HL-60/S4 treated with phorbol 12-myristate 13-acetate at 8.2 ng/mL for 4 days and 3 days (cell line): ENCODE measurements around the gene PCNT.
"Not testable (repeated sequence)": the region's sequence is repeated elsewhere in the genome, so short reads cannot be mapped to it uniquely, and the experiment has no call there.

Experiments used
- in situ Hi-C: fragments of 300-500 bp; cut with MboI; formaldehyde crosslinking; loops from 2 replicates; pipeline ENCODE4 v1.15.0; 2022; ENCODE audit warnings: low sequenced_read_pairs

The PCNT gene

DNA sequence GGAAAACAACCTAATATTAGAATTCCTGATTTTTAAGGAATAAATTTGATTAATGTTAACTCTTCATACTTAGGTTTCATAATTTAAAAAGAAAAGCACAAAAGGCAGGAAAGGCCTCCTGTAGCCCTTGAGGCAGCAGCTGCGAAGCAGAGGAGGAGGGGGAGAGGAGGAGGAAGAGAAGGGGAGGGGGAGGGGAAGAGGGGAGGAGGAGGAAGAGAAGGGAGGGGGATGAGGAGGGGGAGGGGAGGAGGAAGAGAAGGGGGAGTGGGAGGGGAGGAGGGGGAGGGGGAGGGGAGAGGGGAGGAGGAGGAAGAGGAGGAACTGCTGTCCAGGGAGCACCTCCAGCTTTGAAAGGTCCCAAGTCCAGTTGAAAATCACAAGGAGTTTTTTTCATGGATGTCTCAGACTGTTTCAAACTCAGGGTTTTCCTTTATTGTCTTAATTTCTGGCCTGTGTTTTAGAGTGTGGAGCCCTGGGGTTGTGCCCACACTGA, 99.6 kb downstream of the PCNT start:
- in situ Hi-C loops, result no loop called here

DNA sequence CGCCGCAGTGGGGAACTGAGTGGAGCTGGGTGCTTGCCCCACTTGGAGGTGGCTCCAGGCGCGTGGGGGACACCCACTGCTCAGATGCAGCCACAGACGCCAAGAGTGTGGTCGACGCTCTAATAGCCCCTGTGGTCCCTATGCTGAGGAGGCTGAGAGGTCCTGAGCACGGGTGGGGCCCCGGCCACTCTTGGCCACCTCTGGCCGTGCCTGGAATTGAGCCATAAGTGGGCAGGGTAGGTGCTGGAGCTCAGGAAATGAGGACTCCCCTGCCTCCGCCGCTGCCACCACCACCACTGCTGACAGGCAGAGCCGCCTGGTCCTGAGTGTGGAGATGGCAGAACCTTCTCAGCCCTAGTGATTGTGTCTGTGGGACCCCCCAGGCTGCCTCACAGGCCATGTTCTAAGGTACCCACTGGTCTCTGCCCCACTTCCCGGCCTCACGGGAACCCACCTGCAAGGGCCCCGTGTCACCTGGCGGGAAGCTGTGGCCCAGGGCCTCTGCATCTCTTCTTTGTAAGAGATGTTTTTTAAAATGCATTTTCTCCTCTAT, 100.2 kb downstream of the PCNT start:
- in situ Hi-C loops, result no loop called here

DNA sequence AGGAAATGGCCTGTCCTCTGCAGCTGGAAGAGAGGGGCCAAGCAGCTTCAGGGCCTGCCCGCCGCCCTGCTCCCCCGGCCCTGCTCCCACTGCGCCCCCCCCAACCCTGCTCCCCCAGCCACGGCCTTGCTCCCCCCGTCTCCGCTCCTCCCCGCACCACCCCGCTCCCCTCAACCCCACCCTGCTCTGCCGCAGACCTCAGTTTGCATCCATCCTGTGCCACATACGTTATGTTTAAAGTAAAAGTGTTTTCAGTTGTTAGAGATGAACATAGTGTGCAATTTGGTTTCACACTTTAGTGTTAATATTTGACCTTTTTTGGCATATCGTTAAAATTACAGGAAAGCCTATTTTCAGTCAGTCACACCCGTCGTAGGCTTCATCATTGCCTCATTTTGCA, 100.7 kb downstream of the PCNT start:
- in situ Hi-C loops, result no loop called here

DNA sequence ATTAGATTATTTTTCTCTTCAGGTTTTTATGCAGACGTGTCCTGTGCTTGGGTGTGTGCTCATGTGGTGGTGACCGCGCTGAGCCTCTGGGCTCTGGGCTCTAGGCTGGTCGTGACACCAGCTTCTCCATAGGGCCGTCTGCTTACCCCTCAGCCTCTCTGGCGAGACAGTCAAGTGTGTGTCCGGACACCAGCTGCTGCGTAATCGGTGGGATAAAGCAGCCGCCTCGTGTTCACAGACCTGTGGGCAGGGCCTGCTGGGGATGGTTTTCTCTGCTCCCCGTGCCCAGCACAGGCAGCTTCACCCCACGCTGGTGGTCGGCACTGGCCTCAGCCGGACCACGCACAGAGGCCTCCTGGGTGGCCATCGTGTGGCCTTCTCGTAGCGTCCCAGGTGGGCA, 101.1 kb downstream of the PCNT start:
- in situ Hi-C loops, result no loop called here

DNA sequence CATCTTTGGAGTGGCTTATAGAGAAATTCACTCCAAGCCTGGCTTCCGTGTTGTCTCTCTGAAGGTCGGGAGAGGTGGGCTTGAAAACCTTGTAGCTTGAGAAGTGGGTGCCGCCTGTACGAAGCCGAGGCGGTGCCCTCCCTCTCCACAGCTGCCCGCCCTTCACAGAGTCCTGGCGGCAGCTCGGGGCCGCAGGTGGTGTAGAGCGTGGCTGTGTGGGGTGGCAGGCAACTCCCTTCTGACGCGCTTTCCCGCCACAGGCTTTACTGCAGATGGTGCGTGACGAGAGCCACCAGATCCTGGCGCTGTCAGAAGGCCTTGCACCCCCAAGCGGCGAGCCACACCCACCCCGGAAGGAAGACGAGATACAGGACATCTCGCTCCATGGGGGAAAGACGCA, 101.6 kb downstream of the PCNT start:
- in situ Hi-C loops, result no loop called here

DNA sequence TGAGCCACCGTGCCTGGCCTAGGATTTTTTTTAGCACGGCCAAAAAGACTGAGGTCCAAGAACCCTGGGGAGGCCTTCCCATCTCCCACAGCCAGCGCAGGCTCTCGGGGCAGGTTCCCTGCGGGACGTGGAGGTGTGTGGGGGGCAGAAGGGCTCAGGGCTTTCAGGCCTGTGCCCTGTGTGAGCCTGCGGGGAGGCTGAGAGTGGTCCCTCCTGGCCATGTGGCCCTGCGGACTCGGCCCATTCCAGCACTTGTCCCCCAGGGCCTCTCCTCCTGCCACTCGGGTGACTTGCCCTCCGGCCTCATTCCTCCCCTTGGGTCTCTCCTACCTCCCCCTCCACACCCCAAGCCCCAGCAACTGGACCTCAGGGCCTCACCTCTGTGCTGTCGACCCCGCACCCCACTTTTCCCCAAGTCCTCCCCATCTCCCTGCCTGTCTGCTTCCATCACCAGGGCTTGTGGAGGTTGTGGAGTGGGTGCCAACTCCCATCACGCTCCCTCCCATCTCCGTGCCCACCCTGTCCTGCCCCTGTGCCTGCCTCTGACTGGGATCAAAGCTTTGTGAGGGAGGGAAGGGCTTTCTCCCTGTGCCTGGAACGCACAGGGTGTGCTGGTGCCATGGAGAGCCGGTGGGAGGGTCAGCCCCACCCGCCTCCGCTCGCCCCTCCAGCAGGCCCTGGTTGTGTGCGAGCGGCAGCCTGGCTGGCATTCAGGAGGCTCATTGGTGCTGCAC, 102.5 kb downstream of the PCNT start:
- in situ Hi-C loops, result no loop called here

DNA sequence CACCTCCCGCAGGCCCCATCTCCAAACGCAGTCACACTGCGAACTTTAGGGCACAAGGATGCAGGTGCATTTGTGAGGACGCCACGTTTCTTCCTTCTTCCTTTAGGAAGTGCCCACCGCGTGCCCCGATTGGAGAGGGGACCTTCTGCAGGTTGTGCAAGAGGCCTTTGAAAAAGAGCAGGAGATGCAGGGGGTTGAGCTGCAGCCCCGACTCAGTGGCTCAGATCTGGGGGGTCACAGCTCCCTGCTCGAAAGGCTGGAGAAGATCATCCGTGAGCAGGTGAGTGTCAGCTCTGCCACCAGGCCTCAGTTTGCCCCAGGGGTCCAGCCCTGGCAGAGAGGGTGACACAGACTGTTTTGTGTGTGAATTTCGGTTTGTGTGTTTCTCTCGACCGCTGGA, 103.6 kb downstream of the PCNT start:
- in situ Hi-C loops, result no loop called here

DNA sequence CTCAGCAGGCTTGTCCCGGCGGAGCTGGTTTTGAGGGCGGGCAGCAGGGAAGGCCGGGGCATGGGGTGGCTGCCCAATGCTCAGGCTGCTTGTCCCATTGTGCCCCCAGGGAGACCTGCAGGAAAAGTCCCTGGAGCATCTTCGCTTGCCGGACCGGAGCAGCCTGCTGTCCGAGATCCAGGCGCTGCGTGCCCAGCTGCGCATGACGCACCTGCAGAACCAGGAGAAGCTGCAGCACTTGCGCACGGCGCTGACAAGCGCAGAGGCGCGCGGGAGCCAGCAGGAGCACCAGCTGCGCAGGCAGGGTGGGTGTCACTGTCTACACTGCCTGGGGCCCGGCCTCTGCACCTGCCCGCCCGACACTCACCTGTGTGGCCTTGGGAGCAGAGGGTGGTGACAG, 104.3 kb downstream of the PCNT start:
- in situ Hi-C loops, result no loop called here

DNA sequence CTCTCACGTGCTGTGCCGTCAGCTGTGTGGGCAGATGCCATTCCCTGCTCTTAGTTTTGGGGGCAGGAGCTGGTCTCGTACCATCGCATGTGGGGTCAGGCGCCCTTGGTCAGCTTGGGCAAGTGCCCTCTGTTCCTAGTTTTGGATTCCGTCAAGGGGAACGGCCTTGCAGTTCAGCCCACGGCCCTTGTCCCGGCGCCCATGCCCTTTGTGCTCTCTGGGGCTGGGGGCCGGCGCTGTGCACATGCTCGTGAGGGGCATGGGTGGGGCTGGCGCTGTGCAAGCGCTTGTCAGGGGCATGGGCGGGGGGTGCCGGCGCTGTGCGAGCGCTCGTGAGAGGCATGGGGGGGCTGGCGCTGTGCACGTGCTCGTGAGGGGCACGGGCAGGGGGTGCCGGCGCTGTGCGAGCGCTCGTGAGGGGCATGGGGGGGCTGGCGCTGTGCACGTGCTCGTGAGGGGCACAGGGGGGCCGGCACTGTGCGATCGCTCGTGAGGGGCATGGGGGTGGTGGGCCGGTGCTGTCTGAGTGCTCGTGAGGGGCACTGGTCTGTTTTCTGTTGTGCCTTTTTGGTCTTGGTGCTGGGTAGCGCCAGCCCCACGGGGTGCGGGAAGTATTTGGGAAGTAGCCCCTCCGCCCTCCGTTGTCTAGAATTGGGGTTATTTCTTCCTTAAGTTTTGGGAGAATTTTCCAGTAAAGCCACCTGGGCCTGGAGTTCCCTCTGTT, 105.2 kb downstream of the PCNT start:
- in situ Hi-C loops, result no loop called here

DNA sequence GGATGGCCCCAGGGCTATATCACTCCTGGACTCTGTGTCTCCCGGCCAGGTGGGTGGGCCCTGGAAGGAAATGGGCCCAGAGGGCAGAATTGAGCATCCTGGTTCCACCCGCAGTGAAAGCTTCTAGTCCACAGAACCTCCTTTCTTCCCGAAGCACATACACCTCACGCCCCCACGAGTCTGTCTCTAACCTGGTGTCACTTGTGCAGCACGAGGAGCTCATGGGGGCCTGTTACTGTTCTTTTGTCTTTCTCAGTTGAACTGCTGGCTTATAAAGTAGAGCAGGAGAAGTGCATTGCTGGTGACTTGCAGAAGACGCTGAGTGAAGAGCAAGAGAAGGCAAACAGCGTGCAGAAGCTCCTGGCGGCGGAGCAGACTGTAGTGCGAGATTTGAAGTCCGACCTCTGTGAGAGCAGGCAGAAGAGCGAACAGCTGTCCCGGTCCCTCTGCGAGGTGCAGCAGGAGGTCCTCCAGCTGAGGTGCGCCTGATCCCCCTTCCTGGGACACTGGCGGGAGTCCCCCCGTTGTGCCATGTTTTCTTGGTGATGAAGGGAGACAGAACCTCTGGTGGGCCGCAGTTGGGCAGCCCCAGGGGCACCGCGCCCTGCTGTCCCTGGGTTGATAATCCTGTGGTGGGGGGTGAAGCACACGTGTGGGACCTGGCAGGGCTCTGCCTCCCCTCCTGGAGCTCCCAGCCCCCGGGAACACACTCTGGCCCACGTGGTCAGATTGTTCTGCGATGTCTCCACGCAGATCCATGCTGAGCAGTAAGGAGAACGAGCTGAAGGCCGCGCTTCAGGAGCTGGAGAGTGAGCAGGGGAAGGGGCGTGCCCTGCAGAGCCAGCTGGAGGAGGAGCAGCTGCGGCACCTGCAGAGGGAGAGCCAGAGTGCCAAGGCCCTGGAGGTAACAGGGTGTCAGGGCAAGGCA, 106.1 kb downstream of the PCNT start:
- in situ Hi-C loops, result no loop called here

DNA sequence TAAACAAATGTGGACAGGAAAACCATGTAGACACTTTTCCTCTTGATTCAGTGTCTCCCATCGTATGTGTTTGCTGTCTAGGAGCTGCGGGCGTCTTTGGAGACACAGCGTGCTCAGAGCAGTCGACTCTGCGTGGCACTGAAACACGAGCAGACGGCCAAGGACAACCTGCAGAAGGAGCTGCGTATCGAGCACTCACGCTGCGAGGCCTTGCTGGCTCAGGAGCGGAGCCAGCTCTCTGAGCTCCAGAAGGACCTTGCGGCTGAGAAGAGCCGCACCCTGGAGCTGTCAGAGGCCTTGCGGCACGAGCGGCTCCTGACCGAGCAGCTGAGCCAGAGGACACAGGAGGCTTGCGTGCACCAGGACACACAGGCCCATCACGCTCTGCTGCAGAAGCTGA, 107.5 kb downstream of the PCNT start:
- in situ Hi-C loops, result no loop called here

DNA sequence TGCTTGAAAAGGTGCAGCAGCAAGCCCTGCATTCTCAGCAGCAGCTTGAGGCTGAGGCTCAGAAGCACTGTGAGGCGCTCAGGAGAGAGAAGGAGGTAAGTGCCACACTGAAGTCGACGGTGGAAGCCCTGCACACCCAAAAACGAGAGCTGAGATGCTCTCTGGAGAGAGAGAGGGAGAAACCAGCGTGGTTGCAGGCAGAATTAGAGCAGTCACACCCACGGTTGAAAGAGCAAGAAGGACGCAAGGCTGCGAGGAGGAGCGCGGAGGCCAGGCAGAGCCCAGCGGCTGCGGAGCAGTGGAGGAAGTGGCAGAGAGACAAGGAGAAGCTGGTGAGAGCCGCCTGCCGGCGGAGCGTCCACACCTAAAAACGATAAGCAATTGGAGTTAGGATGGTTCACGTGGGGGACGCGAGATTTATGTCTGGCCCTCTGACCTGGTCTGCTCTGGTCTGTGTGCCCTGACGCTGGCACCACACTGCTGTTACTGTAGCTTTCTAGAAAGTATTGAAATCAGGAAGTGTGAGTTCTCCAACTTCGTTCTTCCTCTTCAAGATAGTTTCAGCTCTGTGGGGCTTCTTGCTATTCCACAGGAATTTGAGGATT, 108.0 kb downstream of the PCNT start:
- in situ Hi-C loops, result no loop called here

DNA sequence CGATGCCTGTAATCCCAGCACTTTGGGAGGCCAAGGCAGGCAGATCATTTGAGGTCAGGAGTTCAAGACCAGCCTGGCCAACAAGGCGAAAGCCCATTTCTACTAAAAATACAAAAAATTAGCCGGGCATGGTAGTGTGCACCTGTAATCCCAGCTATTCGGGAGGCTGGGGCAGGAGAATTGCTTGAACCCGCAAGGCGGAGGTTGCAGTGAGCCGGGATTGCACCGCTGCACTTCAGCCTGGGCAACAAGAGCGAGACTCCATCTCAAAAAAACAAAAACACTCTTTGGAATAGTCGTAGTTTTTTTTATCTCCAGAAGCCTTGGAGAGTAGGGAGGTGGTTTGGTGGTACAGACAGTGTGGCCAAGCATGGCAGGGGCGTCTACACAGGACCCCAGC, 109.2 kb downstream of the PCNT start:
- in situ Hi-C loops, result not testable (repeated sequence)

DNA sequence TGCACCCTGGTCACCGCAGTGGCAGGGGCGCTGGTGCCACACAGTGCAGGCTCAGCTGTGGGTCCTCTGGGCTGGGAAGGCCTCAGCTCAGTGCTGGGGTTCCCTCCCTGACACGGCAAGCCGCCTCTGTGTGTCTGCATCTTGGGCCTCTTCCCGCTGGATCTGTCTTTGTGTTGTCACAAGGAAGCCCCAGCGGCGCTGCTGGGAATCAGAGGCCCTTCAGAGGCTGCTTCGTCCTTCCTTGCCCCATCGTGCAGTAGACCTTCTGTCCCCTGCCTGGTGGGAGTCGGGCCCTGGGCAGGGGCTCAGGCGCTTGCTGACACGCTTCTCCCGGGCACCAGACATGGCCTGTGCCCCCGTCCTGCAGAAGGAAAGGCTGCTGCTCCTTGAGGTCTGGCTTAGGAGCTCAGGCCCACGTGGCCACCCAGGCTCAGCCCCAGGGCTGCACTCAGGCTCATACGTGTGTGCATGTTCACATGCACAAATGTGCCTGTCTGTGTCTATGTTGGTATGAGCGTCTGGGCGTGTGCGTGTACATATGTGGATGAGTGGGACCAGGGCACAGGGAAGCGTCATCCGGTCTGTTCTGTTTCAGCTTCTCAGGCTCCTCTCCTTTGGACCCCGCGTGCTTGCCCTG, 110.5 kb downstream of the PCNT start:
- in situ Hi-C loops, result no loop called here

DNA sequence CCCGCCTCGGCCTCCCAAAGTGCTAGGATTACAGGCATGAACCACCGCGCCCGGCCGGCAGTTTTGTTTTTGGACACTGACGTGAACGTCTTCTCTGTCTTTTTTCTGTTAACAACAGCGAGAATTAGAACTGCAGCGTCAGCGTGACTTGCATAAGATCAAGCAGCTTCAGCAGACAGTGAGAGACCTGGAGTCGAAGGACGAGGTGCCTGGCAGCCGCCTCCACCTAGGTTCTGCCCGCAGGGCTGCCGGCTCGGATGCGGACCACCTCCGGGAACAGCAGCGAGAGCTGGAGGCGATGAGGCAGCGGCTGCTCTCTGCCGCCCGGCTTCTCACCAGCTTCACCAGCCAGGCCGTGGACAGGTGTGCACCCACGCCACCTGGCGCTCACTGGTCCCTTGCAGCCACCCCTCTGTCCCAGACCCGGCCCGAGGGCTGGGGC, 111.9 kb downstream of the PCNT start:
- in situ Hi-C loops, result no loop called here

DNA sequence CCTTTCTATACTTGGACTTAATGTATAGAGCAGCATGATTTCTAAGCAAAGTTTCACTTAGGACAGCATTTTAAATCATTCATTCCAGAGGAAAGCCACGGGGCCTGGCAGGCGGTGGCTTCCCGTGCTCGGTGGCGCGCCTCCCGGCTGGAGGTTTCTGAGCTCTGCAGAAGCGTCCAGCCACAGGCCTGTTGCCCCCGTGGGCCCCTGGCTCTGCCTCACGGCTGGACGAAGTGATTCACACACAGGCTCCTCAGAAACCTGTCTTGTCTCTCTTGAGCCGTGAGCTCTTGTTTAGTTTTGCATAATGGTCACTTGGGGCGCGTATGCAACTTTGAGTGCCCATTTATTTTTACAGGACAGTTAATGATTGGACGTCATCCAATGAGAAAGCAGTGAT, 112.7 kb downstream of the PCNT start:
- in situ Hi-C loops, result no loop called here

DNA sequence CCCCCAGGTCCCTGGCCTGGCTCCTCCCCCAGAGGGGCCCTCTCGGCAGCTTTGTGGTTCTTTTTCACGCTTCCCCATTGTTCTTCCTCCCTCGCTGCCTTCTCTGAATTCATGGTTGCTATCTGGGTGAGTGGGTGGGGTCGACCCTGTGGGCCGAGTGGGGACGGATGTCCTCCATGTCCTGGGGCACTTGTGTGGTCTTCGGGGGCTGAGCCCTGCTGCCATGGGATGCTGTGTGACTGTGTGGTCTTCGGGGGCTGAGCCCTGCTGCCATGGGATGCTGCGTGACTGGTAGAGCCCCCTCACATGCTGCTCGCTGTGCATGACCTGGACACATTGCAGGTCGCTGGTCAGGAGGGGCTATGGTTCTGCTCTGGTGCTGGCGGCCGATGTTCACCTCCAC, 113.1 kb downstream of the PCNT start:
- in situ Hi-C loops, result no loop called here

DNA sequence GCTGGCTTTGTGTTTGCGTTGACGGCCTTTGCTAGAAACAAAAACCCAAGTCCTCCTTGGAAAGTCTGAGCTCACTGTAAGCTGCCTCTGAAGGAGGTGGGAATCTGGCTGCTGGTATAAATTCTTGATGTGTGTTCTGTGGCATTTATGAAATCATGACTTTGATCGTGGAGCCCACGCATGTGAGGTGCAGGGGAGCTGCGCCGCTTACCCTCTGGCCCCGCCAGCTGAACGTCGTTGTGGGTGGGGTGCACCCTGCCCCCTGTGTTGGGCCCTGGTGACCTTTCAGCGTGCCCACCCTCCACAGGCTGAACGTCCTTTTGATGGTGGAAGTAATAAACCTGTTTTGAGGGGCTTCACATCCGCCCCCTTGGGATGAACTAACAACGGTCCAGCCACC, 113.6 kb downstream of the PCNT start:
- in situ Hi-C loops, result no loop called here

DNA sequence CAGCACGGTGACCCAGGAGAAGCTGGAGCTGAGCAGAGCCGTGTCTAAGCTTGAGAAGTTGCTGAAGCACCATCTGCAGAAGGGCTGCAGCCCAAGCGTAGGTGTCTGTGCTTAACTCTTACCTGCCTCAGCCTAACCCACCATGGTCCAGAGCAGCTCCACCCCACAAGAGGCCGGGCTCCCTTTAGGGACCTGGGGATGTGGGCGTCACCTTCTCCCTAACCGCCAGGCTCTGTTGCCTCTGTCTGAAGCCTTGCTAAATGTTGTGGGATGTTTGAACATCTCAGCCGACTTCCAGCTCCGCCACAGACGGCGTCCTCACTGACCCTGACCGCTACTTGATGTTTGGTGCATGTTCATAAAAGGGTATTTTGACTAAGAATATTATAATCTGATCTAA, 114.3 kb downstream of the PCNT start:
- in situ Hi-C loops, result no loop called here

DNA sequence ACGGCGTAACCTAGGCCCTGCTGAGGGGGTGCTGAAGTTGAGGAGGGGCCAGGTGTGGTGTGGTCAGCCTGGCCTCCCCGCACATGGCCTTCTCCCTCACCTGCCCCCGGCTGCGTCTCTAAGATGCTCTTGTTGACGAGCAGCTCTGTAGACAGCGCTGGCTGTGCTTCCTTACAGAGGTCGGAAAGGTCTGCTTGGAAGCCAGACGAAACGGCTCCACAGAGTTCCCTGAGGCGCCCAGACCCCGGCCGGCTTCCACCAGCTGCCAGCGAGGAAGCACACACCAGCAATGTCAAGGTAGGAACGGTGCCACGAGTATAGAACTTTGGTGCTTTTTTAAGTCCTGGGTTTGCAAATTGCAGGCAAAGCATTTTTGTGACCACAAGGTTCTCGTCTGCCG, 116.0 kb downstream of the PCNT start:
- in situ Hi-C loops, result no loop called here
